Measurements from ENCODE around the gene FARP1.

FARP1 gene

GRCh38 chr13:98187155-98187964 lies 44.5 kb downstream of the FARP1 start:
- Histone ChIP-seq H3K9me3 (ENCODE audit: severe bottlenecking) (no peaks in the 10 kb centered on the region), H3K27ac (ENCODE audit: poor library complexity, severe bottlenecking) (no peak overlapping the region), H3K27me3 (ENCODE audit: insufficient read depth, poor library complexity, severe bottlenecking) (no peaks in the 10 kb centered on the region), H3K4me3 (ENCODE audit: severe bottlenecking) (no peak overlapping the region), H3K36me3 (ENCODE audit: low read depth) (no peaks in the 10 kb centered on the region), H3K4me1 (ENCODE audit: insufficient read depth, poor library complexity, severe bottlenecking) (no peaks in the 10 kb centered on the region)
- TF ChIP-seq CTCF (IDR thresholded peaks at IDR 0.05; ENCODE audit: poor library complexity, severe bottlenecking) = no peak
- ATAC-seq (ENCODE audit: low read depth) (no peak), DNase-seq (ENCODE audit: low spot score) (no peak)

GRCh38 chr13:98187965-98188261 lies 45.0 kb downstream of the FARP1 start:
- H3K27ac ChIP-seq (ENCODE audit: poor library complexity, severe bottlenecking) = no peak overlapping the region
- H3K36me3 ChIP-seq (ENCODE audit: low read depth) = no peaks in the 10 kb centered on the region
- no peaks in the 10 kb centered on the region for H3K9me3 ChIP-seq (ENCODE audit: severe bottlenecking)
- DNase-seq (ENCODE audit: low spot score) = no peak
- H3K4me1 ChIP-seq (ENCODE audit: insufficient read depth, poor library complexity, severe bottlenecking) = no peaks in the 10 kb centered on the region
- TF ChIP-seq CTCF (IDR thresholded peaks at IDR 0.05; ENCODE audit: poor library complexity, severe bottlenecking) = no peak
- ATAC-seq (ENCODE audit: low read depth) = no peak
- H3K4me3 ChIP-seq (ENCODE audit: severe bottlenecking) = no peak overlapping the region
- no peaks in the 10 kb centered on the region for H3K27me3 ChIP-seq (ENCODE audit: insufficient read depth, poor library complexity, severe bottlenecking)

GRCh38 chr13:98188544-98189166 lies 45.8 kb downstream of the FARP1 start:
- no peaks in the 10 kb centered on the region for H3K4me1 ChIP-seq (ENCODE audit: insufficient read depth, poor library complexity, severe bottlenecking)
- no peak overlapping the region for H3K27ac ChIP-seq (ENCODE audit: poor library complexity, severe bottlenecking)
- ATAC-seq (ENCODE audit: low read depth) (no peak), DNase-seq (ENCODE audit: low spot score) (no peak)
- H3K4me3 ChIP-seq (ENCODE audit: severe bottlenecking) = no peak overlapping the region
- no peaks in the 10 kb centered on the region for H3K9me3 ChIP-seq (ENCODE audit: severe bottlenecking)
- H3K36me3 ChIP-seq (ENCODE audit: low read depth) = no peaks in the 10 kb centered on the region
- H3K27me3 ChIP-seq (ENCODE audit: insufficient read depth, poor library complexity, severe bottlenecking) = no peaks in the 10 kb centered on the region
- no peak for TF ChIP-seq CTCF (IDR thresholded peaks at IDR 0.05; ENCODE audit: poor library complexity, severe bottlenecking)

GRCh38 chr13:98189841-98190505 lies 47.1 kb downstream of the FARP1 start:
- Histone ChIP-seq H3K36me3 (ENCODE audit: low read depth) (no peaks in the 10 kb centered on the region), H3K4me1 (ENCODE audit: insufficient read depth, poor library complexity, severe bottlenecking) (no peaks in the 10 kb centered on the region), H3K4me3 (ENCODE audit: severe bottlenecking) (no peak overlapping the region), H3K9me3 (ENCODE audit: severe bottlenecking) (no peaks in the 10 kb centered on the region), H3K27me3 (ENCODE audit: insufficient read depth, poor library complexity, severe bottlenecking) (no peaks in the 10 kb centered on the region), H3K27ac (ENCODE audit: poor library complexity, severe bottlenecking) (no peak overlapping the region)
- no peak for TF ChIP-seq CTCF (IDR thresholded peaks at IDR 0.05; ENCODE audit: poor library complexity, severe bottlenecking)
- ATAC-seq (ENCODE audit: low read depth) (no peak), DNase-seq (ENCODE audit: low spot score) (no peak)

Measured in RWPE2 (cell line).